A673 (cell line): Measurements from ENCODE around the gene ADARB2. TPM values are rescaled to one million over a fixed set of nuclear protein-coding genes. Genes with fewer than 3 reads are reported as not detected.

Source experiments
- Bru-seq: library from RNA; stranded (reverse); fragments of 400-500 nt; gene quantifications from one replicate; lab custom pipeline; 2021; lab: Mats Ljungman, UMichigan
- BruChase-seq, 2 experiments: library from RNA; stranded (reverse); fragments of 400-500 nt; gene quantifications; one replicate each; lab custom pipeline; 2021; lab: Mats Ljungman, UMichigan
- BruUV-seq: library from RNA; stranded (reverse); fragments of 400-500 nt; replicated peaks from 2 replicates; lab custom pipeline; 2021; lab: Mats Ljungman, UMichigan
- CTCF ChIA-PET: fragments of 300-600 bp; sonication (Branson Sonifier 250); formaldehyde crosslinking; loops from one replicate; lab custom pipeline; 2022; ENCODE audit warnings: antibody characterized with exemption; lab: Charles Lee
- POLR2A ChIA-PET: fragments of 300-600 bp; sonication (Branson Sonifier 250); formaldehyde crosslinking; loops from one replicate; lab custom pipeline; 2022; ENCODE audit warnings: antibody characterized with exemption; ENCODE audit not compliant: low non-redundant PET; lab: Charles Lee
- DNase-seq: peaks from one replicate; pipeline ENCODE4 v3.0.0-alpha.2; 2015; ENCODE audit warnings: low spot score
- H3K27ac ChIP-seq: fragments of 200-600 bp; sonication (generic); 2 replicates; pipeline ENCODE4 v1.5.1; 2016; ENCODE audit warnings: mixed run types, low read depth, mild to moderate bottlenecking, mixed read lengths, antibody characterized with exemption, low read length; ENCODE audit not compliant: poor library complexity, severe bottlenecking
- H3K27me3 ChIP-seq: fragments of 200-600 bp; sonication (generic); replicated peaks from 2 replicates; pipeline ENCODE4 v1.6.1; 2017; ENCODE audit warnings: mixed run types, low read depth, mild to moderate bottlenecking, mixed read lengths, antibody characterized with exemption, low read length; ENCODE audit not compliant: insufficient read depth, poor library complexity
- H3K36me3 ChIP-seq: fragments of 200-600 bp; sonication (generic); 2 replicates; pipeline ENCODE4 v1.6.1; 2016; ENCODE audit warnings: mixed run types, mild to moderate bottlenecking, mixed read lengths, antibody characterized with exemption, low read length; ENCODE audit not compliant: insufficient read depth, poor library complexity, severe bottlenecking
- H3K4me1 ChIP-seq: fragments of 200-600 bp; sonication (generic); 2 replicates; pipeline ENCODE4 v1.6.1; 2017; ENCODE audit warnings: mixed run types, mild to moderate bottlenecking, mixed read lengths, antibody characterized with exemption, low read length; ENCODE audit not compliant: insufficient read depth, poor library complexity, severe bottlenecking
- H3K4me3 ChIP-seq: fragments of 200-600 bp; sonication (generic); 2 replicates; pipeline ENCODE4 v1.5.1; 2016; ENCODE audit warnings: low read depth, mixed run types, mild to moderate bottlenecking, mixed read lengths, low read length; ENCODE audit not compliant: poor library complexity, severe bottlenecking
- H3K9me3 ChIP-seq: fragments of 200-600 bp; sonication (generic); 2 replicates; pipeline ENCODE4 v1.6.1; 2016; ENCODE audit warnings: mixed run types, low read depth, mild to moderate bottlenecking, mixed read lengths, antibody characterized with exemption, low read length; ENCODE audit not compliant: poor library complexity, severe bottlenecking
- EZH2 ChIP-seq: fragments of 200-600 bp; sonication (generic); IDR thresholded peaks from 2 replicates; pipeline ENCODE4 v1.6.1; 2017; ENCODE audit warnings: borderline replicate concordance, low read depth, mild to moderate bottlenecking, mixed read lengths, antibody characterized with exemption, low read length; ENCODE audit not compliant: poor library complexity, severe bottlenecking
- intact Hi-C: fragments of 100-400 bp; cut with micrococcal nuclease; formaldehyde crosslinking; loops from one replicate; pipeline ENCODE4 v1.10.0; 2022; ENCODE audit not compliant: unreplicated experiment
- long read RNA-seq: library from polyadenylated mRNA; stranded (forward); transcript quantifications from one replicate; pipeline ENCODE4 v2.0.0, GENCODE V29; 2022
- total RNA-seq: library from RNA; stranded (reverse); gene quantifications from 2 replicates; pipeline ENCODE4 v1.2.3, GENCODE V29; 2021
- TF ChIP-seq, protein P1 (sequence below): fragments of 300-800, 200-600 bp; sonication (generic); conservative IDR thresholded peaks from 2 replicates; pipeline ENCODE4 v1.5.1; 2017; ENCODE audit warnings: low read depth, mild to moderate bottlenecking, antibody characterized with exemption, low read length, moderate library complexity, mixed read lengths

The ADARB2 gene
- total RNA-seq, result 0.17 TPM in 1 of 2 replicates, not detected in the other
- Bru-seq, nascent RNA, result percentile 4 among the genes with signal in this experiment
- percentile 7 among the genes with signal in this experiment for BruChase-seq, experiment 1, labeled RNA remaining after a 2-hour chase
- percentile 6 among the genes with signal in this experiment for BruChase-seq, experiment 2, labeled RNA remaining after a 6-hour chase
- long read RNA-seq, partial matches to known transcripts, result 0 of 1 reads
- long read RNA-seq, other reads (novel, unspliced or antisense), result 1 of 1 reads

DNA sequence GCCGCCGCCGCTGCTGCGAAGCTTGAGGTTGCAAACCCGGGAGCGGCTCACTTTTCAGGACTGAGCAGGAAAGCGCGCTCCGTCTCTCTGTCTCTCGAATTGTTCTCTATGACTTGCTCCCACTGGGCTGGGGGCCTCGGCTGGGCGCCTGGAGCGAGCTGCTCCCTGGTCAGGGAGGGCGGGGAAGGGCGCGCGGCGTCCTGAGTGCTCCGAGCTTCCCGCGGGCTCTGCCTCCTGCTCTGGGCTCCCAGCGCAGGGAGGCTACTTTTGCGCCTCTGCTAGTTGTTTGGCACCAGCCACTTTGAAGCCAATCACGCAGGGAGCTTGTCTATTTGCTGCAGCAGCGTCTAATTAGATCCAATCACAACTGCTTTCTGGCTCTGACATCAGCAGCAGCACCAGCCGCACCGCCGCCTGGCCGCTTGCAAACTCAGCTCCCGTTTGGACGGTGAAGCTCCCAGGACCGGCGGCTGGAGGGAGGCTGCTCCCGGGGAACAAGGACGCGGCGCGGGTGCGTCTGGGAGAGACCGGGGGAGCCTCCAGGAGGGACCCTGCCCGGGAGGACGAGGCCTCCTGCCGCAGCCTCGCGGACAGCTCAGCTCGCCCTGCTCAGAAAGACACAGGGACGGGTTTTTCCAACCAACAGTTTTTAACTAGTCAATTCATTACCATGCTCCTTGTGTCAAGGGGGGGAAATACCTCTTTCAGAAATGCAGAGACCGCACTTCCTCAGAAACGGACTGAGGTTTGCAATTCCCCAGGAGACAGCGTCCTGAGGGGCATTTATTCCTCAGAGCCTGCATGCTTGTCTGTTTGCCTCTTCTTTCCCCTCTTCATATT lies at the start of gene ADARB2:
Gene ADARB2, minus strand, starts transcription at position 304 of the 840 bp plus-strand sequence.
- H3K4me1 ChIP-seq, result no peaks in the 10 kb centered on the region
- H3K9me3 ChIP-seq, result no peaks in the 10 kb centered on the region
- intact Hi-C loops, result no loop called here
- H3K36me3 ChIP-seq, result no peaks in the 10 kb centered on the region
- BruUV-seq, result no TSS peak
- ChIA-PET CTCF (no interaction called here), POLR2A (no interaction called here)
- H3K27ac ChIP-seq, result no peak within 1 kb of the TSS
- H3K4me3 ChIP-seq, result no peak within 1 kb of the TSS
- H3K27me3 ChIP-seq, result peaks cover 100% of the 10 kb centered on the region
- peak; percentile 47 for DNase-seq
- TF ChIP-seq, protein P1, sequence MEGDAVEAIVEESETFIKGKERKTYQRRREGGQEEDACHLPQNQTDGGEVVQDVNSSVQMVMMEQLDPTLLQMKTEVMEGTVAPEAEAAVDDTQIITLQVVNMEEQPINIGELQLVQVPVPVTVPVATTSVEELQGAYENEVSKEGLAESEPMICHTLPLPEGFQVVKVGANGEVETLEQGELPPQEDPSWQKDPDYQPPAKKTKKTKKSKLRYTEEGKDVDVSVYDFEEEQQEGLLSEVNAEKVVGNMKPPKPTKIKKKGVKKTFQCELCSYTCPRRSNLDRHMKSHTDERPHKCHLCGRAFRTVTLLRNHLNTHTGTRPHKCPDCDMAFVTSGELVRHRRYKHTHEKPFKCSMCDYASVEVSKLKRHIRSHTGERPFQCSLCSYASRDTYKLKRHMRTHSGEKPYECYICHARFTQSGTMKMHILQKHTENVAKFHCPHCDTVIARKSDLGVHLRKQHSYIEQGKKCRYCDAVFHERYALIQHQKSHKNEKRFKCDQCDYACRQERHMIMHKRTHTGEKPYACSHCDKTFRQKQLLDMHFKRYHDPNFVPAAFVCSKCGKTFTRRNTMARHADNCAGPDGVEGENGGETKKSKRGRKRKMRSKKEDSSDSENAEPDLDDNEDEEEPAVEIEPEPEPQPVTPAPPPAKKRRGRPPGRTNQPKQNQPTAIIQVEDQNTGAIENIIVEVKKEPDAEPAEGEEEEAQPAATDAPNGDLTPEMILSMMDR, result no peak
- peak; percentile 89 for TF ChIP-seq EZH2

GRCh38 chr10:1785835-1786234 lies 48.5 kb upstream of the ADARB2 start:
- H3K4me3 ChIP-seq, result no peak overlapping the region
- no peaks in the 10 kb centered on the region for H3K9me3 ChIP-seq
- no peak overlapping the region for H3K27ac ChIP-seq
- peaks cover 54% of the 10 kb centered on the region for H3K27me3 ChIP-seq
- ChIA-PET CTCF (no interaction called here), POLR2A (no interaction called here)
- BruUV-seq, result no TSS peak
- TF ChIP-seq, protein P1, result no peak
- TF ChIP-seq EZH2, result no peak
- intact Hi-C loops, result no loop called here
- H3K4me1 ChIP-seq, result no peaks in the 10 kb centered on the region
- DNase-seq, result no peak
- no peaks in the 10 kb centered on the region for H3K36me3 ChIP-seq

DNA sequence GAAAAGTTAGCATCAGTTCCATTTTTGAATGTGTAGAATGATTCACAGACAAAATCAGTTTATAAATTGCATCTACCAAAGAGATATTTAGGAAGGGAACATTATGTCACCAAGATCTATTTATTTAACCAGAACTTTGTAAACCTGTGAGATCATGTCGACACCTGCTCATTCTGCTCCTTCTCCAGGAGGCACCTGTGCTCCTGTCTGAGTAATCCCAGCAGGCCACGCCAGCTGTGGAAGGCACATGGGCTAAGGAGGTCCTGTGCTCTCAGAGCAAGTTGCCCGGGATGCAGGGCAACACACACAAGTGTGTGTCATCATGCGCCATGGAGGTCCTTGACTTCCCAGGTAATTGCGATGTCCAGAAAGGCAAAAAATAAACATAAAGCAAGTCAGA lies 45.5 kb upstream of the ADARB2 start:
- POLR2A ChIA-PET, result no interaction called here
- Histone ChIP-seq H3K4me1 (no peaks in the 10 kb centered on the region), H3K9me3 (no peaks in the 10 kb centered on the region), H3K4me3 (no peak overlapping the region), H3K27ac (no peak overlapping the region), H3K27me3 (peaks cover 62% of the 10 kb centered on the region), H3K36me3 (no peaks in the 10 kb centered on the region)
- intact Hi-C loops, result no loop called here
- CTCF ChIA-PET, result no interaction called here
- DNase-seq, result no peak
- TF ChIP-seq, protein P1, result no peak
- no peak for TF ChIP-seq EZH2
- BruUV-seq, result no TSS peak
